Endothelial cell of umbilical vein (primary cell): ENCODE results near the gene CIAPIN1.

Experiments
- CTCF ChIP-seq, 2 donors: IDR thresholded peaks; 1 replicate in 1 of 2; 2 replicates in 1 of 2; pipeline ENCODE4 v1.5.1; 2011; ENCODE audit warnings: low read length in 2 of 2, mild to moderate bottlenecking in 2 of 2, moderate library complexity in 2 of 2, control low read depth in 1 of 2, inconsistent platforms in 1 of 2, low read depth in 1 of 2; ENCODE audit not compliant: insufficient read depth in 1 of 2; ENCODE audit errors: extremely low read depth in 1 of 2
- EZH2 ChIP-seq: IDR thresholded peaks from 2 replicates; pipeline ENCODE4 v1.6.1; 2012; ENCODE audit warnings: borderline replicate concordance, low read depth, mild to moderate bottlenecking, moderate library complexity, low read length, inconsistent platforms; ENCODE audit not compliant: severe bottlenecking
- FOS ChIP-seq: IDR thresholded peaks from 2 replicates; pipeline ENCODE4 v1.6.1; 2011; ENCODE audit warnings: mild to moderate bottlenecking, low read length, moderate library complexity, borderline replicate concordance; ENCODE audit not compliant: insufficient read depth
- GATA2 ChIP-seq: IDR thresholded peaks from 2 replicates; pipeline ENCODE4 v1.7.0; 2011; ENCODE audit warnings: low read depth, mild to moderate bottlenecking, moderate library complexity, mixed read lengths, low read length; ENCODE audit not compliant: insufficient read length, insufficient read depth
- JUN ChIP-seq: IDR thresholded peaks from 2 replicates; pipeline ENCODE4 v1.6.1; 2011; ENCODE audit warnings: borderline replicate concordance, low read depth; ENCODE audit not compliant: insufficient read length, insufficient read depth
- MAX ChIP-seq: IDR thresholded peaks from 2 replicates; pipeline ENCODE4 v1.6.1; 2011; ENCODE audit not compliant: insufficient read depth, insufficient read length
- MYC ChIP-seq: IDR thresholded peaks from one replicate; pipeline ENCODE4 v1.6.1; 2011; ENCODE audit warnings: mild to moderate bottlenecking, low read depth, low read length
- POLR2A ChIP-seq: IDR thresholded peaks from 2 replicates; pipeline ENCODE4 v1.6.1; 2012; ENCODE audit warnings: low read depth, mild to moderate bottlenecking, control low read depth, low read length
- POLR2AphosphoS5 ChIP-seq: IDR thresholded peaks from 2 replicates; pipeline ENCODE4 v1.6.1; 2012; ENCODE audit warnings: low read depth, mild to moderate bottlenecking, control low read depth, low read length, moderate library complexity; ENCODE audit not compliant: insufficient read depth

- TF ChIP-seq CTCF (IDR thresholded peaks at IDR 0.05; ENCODE audit: extremely low read depth in 1 of 2, insufficient read depth in 1 of 2, low read depth in 1 of 2, low read length in 2 of 2) = no peak
- TF ChIP-seq JUN = no peak
- no peak for TF ChIP-seq POLR2A
- TF ChIP-seq POLR2AphosphoS5 = no peak
- TF ChIP-seq EZH2 = no peak
- no peak for TF ChIP-seq MYC
- no peak for TF ChIP-seq GATA2
- TF ChIP-seq FOS = no peak
- no peak for TF ChIP-seq MAX
These were observed 1.7 kb downstream of the CIAPIN1 start for GRCh38 chr16:57445510-57445909.
